ENCODE data around the gene TCP11. TPM values are rescaled to one million over a fixed set of nuclear protein-coding genes. Genes with fewer than 3 reads are reported as not detected.

TCP11 gene
- polyA plus RNA-seq, 1 of the 3 experiments (the other 2 are of a cell fraction) = 0.16 TPM

DNA sequence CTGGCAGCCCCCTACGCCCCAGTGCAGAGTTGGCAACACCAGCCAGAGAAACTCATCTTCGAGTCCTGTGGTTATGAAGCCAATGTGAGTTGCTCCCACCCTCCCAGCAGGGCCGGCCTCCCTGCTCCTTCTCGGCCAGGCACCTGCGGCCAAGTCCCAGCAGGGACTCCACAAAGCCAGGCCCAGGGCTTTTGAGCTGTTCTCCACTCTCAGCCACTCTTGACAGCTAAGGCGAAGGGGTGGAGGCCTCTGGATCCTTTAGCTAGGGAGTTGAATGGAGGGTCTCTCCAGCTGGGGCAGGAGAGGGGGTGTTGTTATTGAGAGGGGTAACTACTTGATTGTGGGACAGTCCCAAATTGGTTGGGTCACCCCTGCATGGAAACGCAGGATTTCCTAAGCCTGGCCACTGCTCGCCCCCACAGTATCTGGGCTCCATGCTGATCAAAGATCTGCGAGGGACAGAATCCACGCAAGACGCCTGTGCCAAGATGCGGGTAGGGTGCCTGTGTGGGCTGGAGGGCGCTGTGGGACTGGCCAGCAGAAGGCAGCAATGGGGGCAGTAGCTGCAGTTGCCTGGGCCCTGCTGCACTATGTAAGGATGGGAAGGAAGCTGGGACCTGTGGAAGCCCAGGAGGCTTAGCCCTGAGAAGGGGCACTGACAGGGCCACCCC lies 58.3 kb downstream of the TCP11 start:
- 93% methylated on average over 10 of the region's 13 CpGs for WGBS (ENCODE audit: low lambda C conversion rate)
- H3K27me3 ChIP-seq (ENCODE audit: insufficient read depth) = no peaks in the 10 kb centered on the region
- ChIA-PET POLR2A (no interaction called here), CTCF (interaction anchor here (0.6 kb wide), 1 partner anchor 499 kb away, joined by 3 read pairs; no protein-coding TSS in a partner anchor)
- no peaks in the 10 kb centered on the region for H3K9me2 ChIP-seq
- H3K79me2 ChIP-seq (ENCODE audit: insufficient read depth) = no peaks in the 10 kb centered on the region
- no peak overlapping the region for H3K9ac ChIP-seq
- H3K9me3 ChIP-seq = no peaks in the 10 kb centered on the region
- no peak overlapping the region for H3K4me2 ChIP-seq
- no peak overlapping the region for H3K4me3 ChIP-seq (ENCODE audit: low read depth in 2 of 2, low read length in 1 of 2)
- TF ChIP-seq FOXM1 (IDR thresholded peaks at IDR 0.05; ENCODE audit: low read depth) = no peak
- TF ChIP-seq NRF1 (IDR thresholded peaks at IDR 0.05; ENCODE audit: low read depth, low read length) = no peak
- no peaks in the 10 kb centered on the region for H4K20me1 ChIP-seq (ENCODE audit: insufficient read depth)
- no peaks in the 10 kb centered on the region for H3F3A ChIP-seq (replicated peaks; ENCODE audit: insufficient read depth)
- no peaks in the 10 kb centered on the region for H3K4me1 ChIP-seq (ENCODE audit: control insufficient read depth in 1 of 2, insufficient read depth in 2 of 2, low read depth in 1 of 2, low read length in 1 of 2)
- no peak overlapping the region for H3K27ac ChIP-seq (ENCODE audit: low read depth in 2 of 2, low read length in 1 of 2)
- H2AFZ ChIP-seq (ENCODE audit: low read depth) = no peak overlapping the region
- peaks cover 0 to 48% of the 10 kb centered on the region in 2 experiments for H3K36me3 ChIP-seq (replicated peaks in 1 of 2; ENCODE audit: control insufficient read depth in 1 of 2, insufficient read depth in 2 of 2, low read length in 1 of 2)
- peak; percentile 14 for DNase-seq

DNA sequence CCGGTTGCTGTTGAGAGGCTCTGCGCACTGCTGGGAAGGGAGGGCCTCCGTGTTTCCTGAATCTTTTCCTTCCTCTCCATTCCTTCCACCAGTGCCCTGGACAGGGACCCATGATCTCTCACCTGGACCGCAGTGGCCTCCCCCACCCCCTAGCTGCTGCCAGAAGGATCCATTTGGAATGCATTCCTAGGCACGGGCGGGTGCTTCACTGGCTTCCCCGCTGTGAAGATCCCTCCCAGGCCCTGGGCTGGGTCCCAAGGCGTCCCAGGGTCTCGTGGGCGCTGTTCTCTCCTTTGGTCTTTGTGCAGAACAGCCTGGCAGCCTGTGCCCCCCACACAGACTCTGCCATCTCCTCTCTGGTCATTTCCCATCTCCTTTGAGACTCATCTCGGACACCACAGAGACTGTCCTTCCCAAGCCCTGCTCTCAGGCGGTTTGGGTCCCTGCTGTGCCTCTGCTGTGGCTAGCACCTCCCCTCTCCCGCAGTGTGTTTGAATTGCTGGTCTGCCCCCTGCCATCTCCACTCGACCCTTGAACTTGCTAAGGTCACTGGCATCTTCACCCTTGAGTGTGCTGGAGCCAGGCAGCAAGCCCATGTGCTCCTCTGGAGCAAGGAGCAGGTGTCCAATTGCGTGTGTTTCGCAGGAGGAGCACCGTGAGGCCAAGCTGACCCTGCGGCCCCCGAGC lies 59.0 kb downstream of the TCP11 start:
- Histone ChIP-seq H3K9ac (no peak overlapping the region), H3K9me3 (no peaks in the 10 kb centered on the region), H3K36me3 (replicated peaks in 1 of 2; ENCODE audit: control insufficient read depth in 1 of 2, insufficient read depth in 2 of 2, low read length in 1 of 2) (peaks cover 0 to 49% of the 10 kb centered on the region in 2 experiments), H3K4me2 (no peak overlapping the region), H4K20me1 (ENCODE audit: insufficient read depth) (no peaks in the 10 kb centered on the region), H3K79me2 (ENCODE audit: insufficient read depth) (no peaks in the 10 kb centered on the region), H3K4me1 (ENCODE audit: control insufficient read depth in 1 of 2, insufficient read depth in 2 of 2, low read depth in 1 of 2, low read length in 1 of 2) (no peaks in the 10 kb centered on the region), H2AFZ (ENCODE audit: low read depth) (no peak overlapping the region), H3K27ac (ENCODE audit: low read depth in 2 of 2, low read length in 1 of 2) (no peak overlapping the region), H3K27me3 (ENCODE audit: insufficient read depth) (no peaks in the 10 kb centered on the region), H3K9me2 (no peaks in the 10 kb centered on the region), H3K4me3 (ENCODE audit: low read depth in 2 of 2, low read length in 1 of 2) (no peak overlapping the region), H3F3A (replicated peaks; ENCODE audit: insufficient read depth) (no peaks in the 10 kb centered on the region)
- CTCF ChIA-PET = no interaction called here
- POLR2A ChIA-PET = no interaction called here
- 92% methylated on average over 14 of the region's 19 CpGs for WGBS (ENCODE audit: low lambda C conversion rate)
- no peak for DNase-seq
- TF ChIP-seq POLR2AphosphoS5 (IDR thresholded peaks at IDR 0.05; ENCODE audit: low read depth, low read length) = no peak
- TF ChIP-seq NFIC (IDR thresholded peaks at IDR 0.05; ENCODE audit: borderline replicate concordance) = no peak
- TF ChIP-seq, protein P1, sequence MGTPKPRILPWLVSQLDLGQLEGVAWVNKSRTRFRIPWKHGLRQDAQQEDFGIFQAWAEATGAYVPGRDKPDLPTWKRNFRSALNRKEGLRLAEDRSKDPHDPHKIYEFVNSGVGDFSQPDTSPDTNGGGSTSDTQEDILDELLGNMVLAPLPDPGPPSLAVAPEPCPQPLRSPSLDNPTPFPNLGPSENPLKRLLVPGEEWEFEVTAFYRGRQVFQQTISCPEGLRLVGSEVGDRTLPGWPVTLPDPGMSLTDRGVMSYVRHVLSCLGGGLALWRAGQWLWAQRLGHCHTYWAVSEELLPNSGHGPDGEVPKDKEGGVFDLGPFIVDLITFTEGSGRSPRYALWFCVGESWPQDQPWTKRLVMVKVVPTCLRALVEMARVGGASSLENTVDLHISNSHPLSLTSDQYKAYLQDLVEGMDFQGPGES (IDR thresholded peaks at IDR 0.05; ENCODE audit: low read depth, low read length) = no peak
- no peak for TF ChIP-seq MEF2A (IDR thresholded peaks at IDR 0.05; ENCODE audit: borderline replicate concordance, low read depth)
- TF ChIP-seq RXRA (IDR thresholded peaks at IDR 0.05; ENCODE audit: borderline replicate concordance, low read depth) = no peak
- no peak for TF ChIP-seq GABPA (IDR thresholded peaks at IDR 0.05; ENCODE audit: low read depth)
- TF ChIP-seq ELF1 (IDR thresholded peaks at IDR 0.05) = no peak

DNA sequence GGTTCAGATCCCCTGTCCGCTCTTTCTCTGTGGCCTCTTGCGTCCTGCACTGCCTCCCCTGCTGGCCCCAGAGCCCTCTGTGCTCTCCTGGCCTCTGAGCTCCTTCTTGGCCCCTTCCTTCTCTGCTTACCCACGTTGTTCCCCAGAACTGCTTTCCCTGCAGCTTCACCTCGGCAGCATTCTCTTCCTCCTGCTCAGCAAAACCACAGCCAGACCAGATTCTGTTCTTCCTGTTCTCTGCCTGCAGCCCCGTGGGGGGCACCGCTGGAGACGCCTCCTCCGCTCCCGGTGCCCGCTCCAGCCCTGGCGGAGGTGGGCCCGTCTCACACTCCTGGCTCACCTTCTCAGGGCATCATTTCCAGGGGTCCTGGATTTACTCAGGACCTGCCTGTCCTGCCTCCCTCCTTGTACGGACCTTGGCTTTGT lies 59.7 kb downstream of the TCP11 start:
- no peaks in the 10 kb centered on the region for H3K9me3 ChIP-seq
- POLR2A ChIA-PET = no interaction called here
- 83% methylated on average over 13 of the region's 13 CpGs for WGBS (ENCODE audit: low lambda C conversion rate)
- H2AFZ ChIP-seq (ENCODE audit: low read depth) = no peak overlapping the region
- H3F3A ChIP-seq (replicated peaks; ENCODE audit: insufficient read depth) = no peaks in the 10 kb centered on the region
- no peak overlapping the region for H3K4me2 ChIP-seq
- H3K27ac ChIP-seq (ENCODE audit: low read depth in 2 of 2, low read length in 1 of 2) = no peak overlapping the region
- DNase-seq = no peak
- H3K9me2 ChIP-seq = no peaks in the 10 kb centered on the region
- peaks cover 0 to 43% of the 10 kb centered on the region in 2 experiments for H3K36me3 ChIP-seq (replicated peaks in 1 of 2; ENCODE audit: control insufficient read depth in 1 of 2, insufficient read depth in 2 of 2, low read length in 1 of 2)
- H3K9ac ChIP-seq = no peak overlapping the region
- H3K79me2 ChIP-seq (ENCODE audit: insufficient read depth) = no peaks in the 10 kb centered on the region
- H3K4me1 ChIP-seq (ENCODE audit: control insufficient read depth in 1 of 2, insufficient read depth in 2 of 2, low read depth in 1 of 2, low read length in 1 of 2) = no peaks in the 10 kb centered on the region
- H4K20me1 ChIP-seq (ENCODE audit: insufficient read depth) = no peaks in the 10 kb centered on the region
- no peaks in the 10 kb centered on the region for H3K27me3 ChIP-seq (ENCODE audit: insufficient read depth)
- no peak overlapping the region for H3K4me3 ChIP-seq (ENCODE audit: low read depth in 2 of 2, low read length in 1 of 2)
- CTCF ChIA-PET = no interaction called here
- TF ChIP-seq SMC3 (IDR thresholded peaks at IDR 0.05; ENCODE audit: low read depth, low read length) = no peak
- TF ChIP-seq FOXM1 (IDR thresholded peaks at IDR 0.05; ENCODE audit: low read depth) = no peak
- TF ChIP-seq CHD2 (IDR thresholded peaks at IDR 0.05; ENCODE audit: low read length, partially characterized antibody) = no peak
- no peak for TF ChIP-seq NRF1 (IDR thresholded peaks at IDR 0.05; ENCODE audit: low read depth, low read length)
- TF ChIP-seq, protein P2, sequence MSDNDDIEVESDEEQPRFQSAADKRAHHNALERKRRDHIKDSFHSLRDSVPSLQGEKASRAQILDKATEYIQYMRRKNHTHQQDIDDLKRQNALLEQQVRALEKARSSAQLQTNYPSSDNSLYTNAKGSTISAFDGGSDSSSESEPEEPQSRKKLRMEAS (IDR thresholded peaks at IDR 0.05; ENCODE audit: low read depth) = no peak
- no peak for TF ChIP-seq RAD21 (IDR thresholded peaks at IDR 0.05; ENCODE audit: low read length)
- TF ChIP-seq SIN3A (IDR thresholded peaks at IDR 0.05; ENCODE audit: borderline replicate concordance, low read depth, low read length) = no peak
- no peak for TF ChIP-seq POLR2AphosphoS5 (IDR thresholded peaks at IDR 0.05; ENCODE audit: low read depth, low read length)
- TF ChIP-seq MEF2A (IDR thresholded peaks at IDR 0.05; ENCODE audit: borderline replicate concordance, low read depth) = no peak
- no peak for TF ChIP-seq YY1 (IDR thresholded peaks at IDR 0.05; ENCODE audit: low read depth)
- TF ChIP-seq TCF12 (IDR thresholded peaks at IDR 0.05) = no peak
- TF ChIP-seq FOXJ3 (CRISPR knock-in tag; IDR thresholded peaks at IDR 0.05) = no peak
- TF ChIP-seq TAF1 (IDR thresholded peaks at IDR 0.05; ENCODE audit: borderline replicate concordance, low read depth, low read length) = no peak
- no peak for TF ChIP-seq RCOR1 (IDR thresholded peaks at IDR 0.05; ENCODE audit: low read length)
- TF ChIP-seq, protein P3, sequence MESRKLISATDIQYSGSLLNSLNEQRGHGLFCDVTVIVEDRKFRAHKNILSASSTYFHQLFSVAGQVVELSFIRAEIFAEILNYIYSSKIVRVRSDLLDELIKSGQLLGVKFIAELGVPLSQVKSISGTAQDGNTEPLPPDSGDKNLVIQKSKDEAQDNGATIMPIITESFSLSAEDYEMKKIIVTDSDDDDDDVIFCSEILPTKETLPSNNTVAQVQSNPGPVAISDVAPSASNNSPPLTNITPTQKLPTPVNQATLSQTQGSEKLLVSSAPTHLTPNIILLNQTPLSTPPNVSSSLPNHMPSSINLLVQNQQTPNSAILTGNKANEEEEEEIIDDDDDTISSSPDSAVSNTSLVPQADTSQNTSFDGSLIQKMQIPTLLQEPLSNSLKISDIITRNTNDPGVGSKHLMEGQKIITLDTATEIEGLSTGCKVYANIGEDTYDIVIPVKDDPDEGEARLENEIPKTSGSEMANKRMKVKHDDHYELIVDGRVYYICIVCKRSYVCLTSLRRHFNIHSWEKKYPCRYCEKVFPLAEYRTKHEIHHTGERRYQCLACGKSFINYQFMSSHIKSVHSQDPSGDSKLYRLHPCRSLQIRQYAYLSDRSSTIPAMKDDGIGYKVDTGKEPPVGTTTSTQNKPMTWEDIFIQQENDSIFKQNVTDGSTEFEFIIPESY (IDR thresholded peaks at IDR 0.05; ENCODE audit: borderline replicate concordance, low read depth) = no peak

Data from SK-N-SH (cell line).